Activated CD4-positive, alpha-beta T cell treated with anti-CD3 and anti-CD28 coated beads, Interleukin-2, amount 50 U/mL, for 48 hours (primary cell): ENCODE data around the gene MRPS7.
A peak's percentile ranks its signal among the peaks of the same experiment; 100 is the strongest.

Source experiments
- DNase-seq, 2 experiments: peaks; one replicate each; pipeline ENCODE4 v3.0.0-alpha.2; 2020

Gene MRPS7

DNA sequence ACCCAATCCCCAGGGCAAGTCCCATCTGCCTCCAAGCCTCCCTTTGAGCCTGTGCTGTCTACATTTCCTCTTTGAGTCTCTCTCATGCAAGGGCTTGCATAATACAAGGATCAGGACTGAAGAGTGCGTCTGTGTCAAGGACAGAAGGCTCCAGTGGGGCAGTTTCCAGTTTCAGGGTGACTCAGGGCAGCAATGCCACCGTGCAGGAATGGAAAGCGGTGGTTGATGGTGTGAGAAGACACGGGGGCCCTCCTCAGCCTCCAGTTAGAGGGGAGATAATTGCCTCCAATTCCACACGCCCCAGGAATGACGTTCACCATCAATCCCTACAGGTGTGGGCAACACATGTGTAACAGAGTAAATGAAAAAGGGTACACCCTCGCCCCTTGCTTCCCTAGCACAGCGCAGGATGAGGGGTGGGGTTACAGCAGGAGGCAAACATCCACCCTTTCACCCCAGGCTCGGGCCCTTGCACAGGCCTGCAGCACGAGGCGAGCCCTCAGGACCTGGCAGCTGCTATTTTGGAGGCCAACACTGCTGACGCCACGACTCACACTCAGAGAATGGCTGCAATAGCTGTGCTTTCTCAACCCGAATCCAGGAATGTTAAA is 52.4 kb downstream of the MRPS7 start:
- DNase-seq, result no peak

DNA sequence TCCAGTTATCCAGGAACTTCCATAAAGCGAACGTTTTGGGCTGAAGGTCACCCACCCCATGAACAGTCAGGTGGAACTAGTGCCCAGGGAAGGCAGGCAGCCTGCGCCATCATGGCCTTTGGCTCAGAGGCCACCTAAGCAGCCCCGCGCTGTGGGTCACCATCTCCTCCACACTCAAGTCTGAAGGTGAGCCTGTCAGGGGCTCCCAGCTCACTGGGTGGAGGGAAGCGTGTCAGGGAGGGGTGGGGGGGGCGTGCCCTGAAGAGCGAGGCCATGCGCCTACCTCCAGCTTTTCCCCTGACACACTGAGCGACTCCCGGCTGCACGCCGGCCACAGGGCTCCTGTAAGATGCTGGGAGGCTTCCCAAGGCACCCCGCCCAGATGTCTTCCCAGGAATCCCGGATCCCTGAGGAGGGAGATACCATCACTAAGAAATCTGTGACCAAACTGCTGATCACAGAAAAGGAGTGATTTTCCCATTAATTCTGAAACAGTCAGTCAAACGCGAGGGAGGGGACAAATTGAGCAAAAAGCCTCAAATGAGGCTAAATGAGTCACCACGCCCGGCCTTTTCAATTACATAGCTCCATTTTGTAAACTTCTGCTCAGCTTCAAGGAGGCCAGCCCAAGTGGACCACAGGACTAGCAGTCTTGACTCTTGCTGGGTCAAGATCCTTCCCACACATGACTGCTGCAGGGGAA is 54.0 kb downstream of the MRPS7 start:
- peak in 1 of 2 experiments; percentile 40 for DNase-seq
